Gastroesophageal sphincter (tissue), 4 donors: ENCODE data around the gene SAPCD1. TPM values are rescaled to one million over a fixed set of nuclear protein-coding genes. Genes with fewer than 3 reads are reported as not detected.

Experiments used
- ATAC-seq: fragments of 150-250 bp; one replicate; pipeline ENCODE4 v1.9.1; 2016; ENCODE audit warnings: mild to moderate bottlenecking, moderate library complexity
- H3K27ac ChIP-seq, 4 donors: fragments of 200-600 bp; sonication (generic) in 3 of 4; 1 replicate in 3 of 4; 2 replicates in 1 of 4; pipeline ENCODE4 v1.5.1; 2016 to 2019
- H3K27me3 ChIP-seq: fragments of 200-600 bp; sonication (generic); one replicate; pipeline ENCODE4 v1.5.1; 2019
- H3K36me3 ChIP-seq, 2 donors: fragments of 200-600 bp; sonication (generic); one replicate each; pipeline ENCODE4 v1.5.1; 2019; ENCODE audit warnings: control low read depth in 1 of 2
- H3K4me1 ChIP-seq, 3 donors: fragments of 200-600 bp; sonication (generic); 1 replicate in 2 of 3; 2 replicates in 1 of 3; pipeline ENCODE4 v1.5.1; 2016 to 2019; ENCODE audit warnings: control low read depth in 2 of 3
- H3K4me3 ChIP-seq, 2 donors: fragments of 200-600 bp; sonication (generic); one replicate each; pipeline ENCODE4 v1.5.1; 2019; ENCODE audit warnings: mild to moderate bottlenecking in 1 of 2, moderate library complexity in 1 of 2
- H3K9me3 ChIP-seq, 3 donors: fragments of 200-600 bp; sonication (generic); one replicate each; pipeline ENCODE4 v1.5.1; 2017 to 2019; ENCODE audit warnings: control low read depth in 2 of 3
- EP300 ChIP-seq: sonication (generic); formaldehyde crosslinking; IDR thresholded peaks from one replicate; pipeline ENCODE4 v1.6.1; 2017; ENCODE audit warnings: antibody characterized with exemption, mild to moderate bottlenecking
- POLR2A ChIP-seq, 2 donors: fragments of 450-650 bp; IDR thresholded peaks; one replicate each; pipeline ENCODE4 v1.6.1; 2017; ENCODE audit warnings: antibody characterized with exemption in 2 of 2, mild to moderate bottlenecking in 2 of 2, moderate library complexity in 1 of 2
- POLR2AphosphoS5 ChIP-seq: sonication (generic); formaldehyde crosslinking; IDR thresholded peaks from one replicate; pipeline ENCODE4 v1.6.1; 2017; ENCODE audit warnings: antibody characterized with exemption
- WGBS, 2 donors: methylation state at CpG; one replicate each; pipeline ENCODE4 v1.1.5; 2018; ENCODE audit warnings: low coverage in 1 of 2; 5-methylcytosine and 5-hydroxymethylcytosine counted together
- total RNA-seq, 4 donors: library from RNA; depleted of rRNA; stranded (reverse); fragments of >200 nt; gene quantifications; one replicate each; pipeline ENCODE4 v1.1.0, GENCODE V29; 2016
- TF ChIP-seq, protein P1 (sequence below), 4 experiments: fragments of 200-600 bp in 2 of 4; fragments of 450-650 bp in 2 of 4; sonication (generic) in 1 of 4; IDR thresholded peaks; one replicate each; pipeline ENCODE4 v1.5.1; 2017 to 2019; ENCODE audit warnings: antibody characterized with exemption in 4 of 4, mild to moderate bottlenecking in 2 of 4, moderate library complexity in 2 of 4

The SAPCD1 gene
- total RNA-seq, 4 donors from 2014 or later, result 0.93 to 1.1 TPM; not detected in 2

DNA sequence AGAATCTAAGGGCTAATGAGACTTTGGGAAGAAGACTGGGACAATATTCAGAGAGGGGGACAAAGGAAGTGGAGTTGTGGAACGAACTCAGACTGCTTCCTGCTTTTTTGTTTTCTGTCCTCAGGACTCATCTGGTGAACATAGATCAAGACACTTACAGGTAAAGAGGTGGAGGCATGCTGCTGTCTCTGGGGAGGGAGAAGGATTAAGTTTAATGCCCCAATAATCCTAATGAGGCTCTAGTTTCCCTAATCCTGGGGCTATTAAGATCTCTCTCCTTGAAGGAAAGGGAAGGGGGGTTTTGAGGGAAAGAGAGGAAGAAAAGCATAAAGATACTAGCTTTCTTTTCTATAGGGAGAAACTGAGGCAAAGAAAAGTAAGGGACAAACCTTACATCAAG lies 18.0 kb upstream of the SAPCD1 start:
- no peak overlapping the region for H3K4me3 ChIP-seq
- 58 to 67% methylated on average over 1 of the region's 1 CpG for WGBS, 2 donors
- no peaks in the 10 kb centered on the region for H3K9me3 ChIP-seq
- H3K36me3 ChIP-seq, result no peaks in the 10 kb centered on the region
- no peak overlapping the region for H3K27ac ChIP-seq
- peaks cover under 1 to 20% (median 5%) of the 10 kb centered on the region in 3 donors for H3K4me1 ChIP-seq
- ATAC-seq, result no peak
- TF ChIP-seq, protein P1, sequence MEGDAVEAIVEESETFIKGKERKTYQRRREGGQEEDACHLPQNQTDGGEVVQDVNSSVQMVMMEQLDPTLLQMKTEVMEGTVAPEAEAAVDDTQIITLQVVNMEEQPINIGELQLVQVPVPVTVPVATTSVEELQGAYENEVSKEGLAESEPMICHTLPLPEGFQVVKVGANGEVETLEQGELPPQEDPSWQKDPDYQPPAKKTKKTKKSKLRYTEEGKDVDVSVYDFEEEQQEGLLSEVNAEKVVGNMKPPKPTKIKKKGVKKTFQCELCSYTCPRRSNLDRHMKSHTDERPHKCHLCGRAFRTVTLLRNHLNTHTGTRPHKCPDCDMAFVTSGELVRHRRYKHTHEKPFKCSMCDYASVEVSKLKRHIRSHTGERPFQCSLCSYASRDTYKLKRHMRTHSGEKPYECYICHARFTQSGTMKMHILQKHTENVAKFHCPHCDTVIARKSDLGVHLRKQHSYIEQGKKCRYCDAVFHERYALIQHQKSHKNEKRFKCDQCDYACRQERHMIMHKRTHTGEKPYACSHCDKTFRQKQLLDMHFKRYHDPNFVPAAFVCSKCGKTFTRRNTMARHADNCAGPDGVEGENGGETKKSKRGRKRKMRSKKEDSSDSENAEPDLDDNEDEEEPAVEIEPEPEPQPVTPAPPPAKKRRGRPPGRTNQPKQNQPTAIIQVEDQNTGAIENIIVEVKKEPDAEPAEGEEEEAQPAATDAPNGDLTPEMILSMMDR (IDR thresholded peaks at IDR 0.05), result no peak
- no peak for TF ChIP-seq EP300
- TF ChIP-seq POLR2A (IDR thresholded peaks at IDR 0.05), result no peak
- no peak for TF ChIP-seq POLR2AphosphoS5
- H3K27me3 ChIP-seq, result no peaks in the 10 kb centered on the region

DNA sequence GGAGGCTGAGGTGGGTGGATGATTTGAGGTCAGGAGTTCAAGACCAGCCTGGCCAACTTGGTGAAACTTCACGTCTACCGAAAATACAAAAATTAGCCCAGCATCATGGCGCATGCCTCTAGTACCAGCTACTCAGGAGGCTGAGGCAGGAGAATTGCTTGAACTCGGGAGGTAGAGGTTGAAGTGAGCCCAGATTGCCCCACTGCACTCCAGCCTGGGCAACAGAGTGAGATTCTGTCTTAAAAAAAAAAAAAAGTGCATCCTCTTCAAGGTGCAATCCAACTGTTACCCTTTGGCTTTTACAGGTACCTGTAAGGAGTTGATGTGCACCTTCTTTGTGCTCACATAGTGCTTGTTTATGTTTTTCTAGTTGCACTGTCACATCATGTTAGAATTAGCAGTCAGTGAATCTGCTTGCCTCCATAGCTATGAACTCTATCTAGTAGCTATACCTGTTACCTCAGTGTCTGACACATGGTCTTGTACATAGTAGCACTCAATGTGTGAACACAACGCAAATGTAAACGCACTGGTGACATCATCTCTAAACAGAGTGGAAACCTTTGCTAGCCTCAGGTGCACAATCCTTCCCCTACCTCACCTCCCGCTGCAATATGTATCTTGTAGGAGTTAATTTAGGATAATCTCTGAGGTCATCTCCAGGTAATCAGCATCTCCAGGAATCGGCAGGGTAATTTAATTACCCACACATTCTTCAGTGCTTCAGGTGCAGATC lies 13.0 kb upstream of the SAPCD1 start:
- no peaks in the 10 kb centered on the region for H3K9me3 ChIP-seq
- no peak overlapping the region for H3K27ac ChIP-seq
- H3K27me3 ChIP-seq, result no peaks in the 10 kb centered on the region
- no peak for ATAC-seq
- H3K4me1 ChIP-seq, result peaks cover 0 to 11% (median 0%) of the 10 kb centered on the region in 3 donors
- TF ChIP-seq EP300, result no peak
- TF ChIP-seq POLR2AphosphoS5, result no peak
- no peak for TF ChIP-seq POLR2A (IDR thresholded peaks at IDR 0.05)
- TF ChIP-seq, protein P1 (IDR thresholded peaks at IDR 0.05), result no peak
- 80 to 90% methylated on average over 2 to 5 of the region's 8 CpGs for WGBS, 2 donors
- no peaks in the 10 kb centered on the region for H3K36me3 ChIP-seq
- no peak overlapping the region for H3K4me3 ChIP-seq

DNA sequence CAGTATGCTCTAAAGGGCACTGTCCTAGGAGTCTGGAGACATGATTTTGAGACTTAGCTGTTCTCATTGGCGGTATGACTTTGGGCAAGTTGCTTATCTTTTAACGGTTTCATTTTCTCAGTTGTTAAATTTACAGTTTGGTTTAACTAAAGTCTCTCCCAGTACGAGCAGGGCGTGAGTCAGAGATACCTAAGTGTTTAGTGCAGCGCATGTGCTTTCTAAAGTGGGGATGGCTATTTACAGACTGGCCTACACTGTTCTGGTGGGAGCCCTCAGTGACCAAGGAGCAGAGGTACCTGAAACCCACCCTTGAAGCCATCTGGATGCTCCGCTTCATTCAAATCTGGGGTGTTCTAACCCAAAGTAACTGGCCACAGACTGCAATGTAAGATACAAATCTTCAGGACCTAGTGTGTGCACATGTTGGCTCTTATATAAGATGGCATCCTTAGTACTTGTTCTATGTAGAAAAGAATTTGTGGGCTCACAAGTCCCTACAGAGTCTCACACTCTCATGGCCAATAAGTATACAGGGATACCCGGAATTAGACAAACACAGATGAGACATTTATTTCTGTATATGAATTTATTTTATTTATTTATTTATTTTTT lies 11.9 kb upstream of the SAPCD1 start:
- TF ChIP-seq POLR2A (IDR thresholded peaks at IDR 0.05), result no peak
- no peak for TF ChIP-seq EP300
- no peak for TF ChIP-seq POLR2AphosphoS5
- TF ChIP-seq, protein P1 (IDR thresholded peaks at IDR 0.05), result no peak
- H3K27ac ChIP-seq, result no peak overlapping the region
- ATAC-seq, result no peak
- no peaks in the 10 kb centered on the region for H3K27me3 ChIP-seq
- no peak overlapping the region for H3K4me3 ChIP-seq
- H3K36me3 ChIP-seq, result no peaks in the 10 kb centered on the region
- no peaks in the 10 kb centered on the region for H3K9me3 ChIP-seq
- WGBS, 2 donors, result 84 to 98% methylated on average over 6 to 7 of the region's 7 CpGs
- peaks cover 0 to 11% (median 0%) of the 10 kb centered on the region in 3 donors for H3K4me1 ChIP-seq

DNA sequence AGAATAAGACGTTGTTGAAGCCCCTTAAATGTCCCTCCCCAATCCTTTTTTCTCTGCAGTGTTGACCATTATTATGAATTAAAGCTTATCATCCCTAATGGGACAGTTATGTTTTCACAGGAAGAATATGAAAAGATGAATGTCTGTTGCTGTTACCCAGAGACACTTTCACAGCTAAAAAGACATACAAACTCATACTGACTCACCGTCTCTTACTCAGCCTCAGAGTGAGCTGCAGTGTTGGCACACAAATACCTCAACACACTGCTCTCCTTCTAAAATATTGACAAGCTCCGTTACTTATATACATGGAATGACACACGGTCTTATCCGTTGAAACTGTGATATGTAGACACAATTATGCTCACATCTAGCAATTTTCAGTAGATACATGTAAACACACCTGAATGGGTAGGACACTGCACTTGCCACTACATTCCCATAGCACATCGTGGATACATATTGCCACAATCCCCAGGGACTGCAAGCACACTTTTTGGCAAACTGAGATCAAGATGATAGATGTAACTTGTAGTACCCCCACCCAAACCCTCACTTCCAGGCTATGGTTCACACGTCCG lies 9.6 kb upstream of the SAPCD1 start:
- Histone ChIP-seq H3K4me3 (no peak overlapping the region), H3K4me1 (no peaks in the 10 kb centered on the region), H3K27me3 (no peaks in the 10 kb centered on the region), H3K27ac (no peak overlapping the region), H3K9me3 (no peaks in the 10 kb centered on the region), H3K36me3 (no peaks in the 10 kb centered on the region)
- WGBS, 2 donors, result 32 to 56% methylated on average over 6 of the region's 8 CpGs
- ATAC-seq, result no peak
- TF ChIP-seq EP300, result no peak
- no peak for TF ChIP-seq POLR2AphosphoS5
- no peak for TF ChIP-seq POLR2A (IDR thresholded peaks at IDR 0.05)
- TF ChIP-seq, protein P1 (IDR thresholded peaks at IDR 0.05), result no peak
